Upper lobe of left lung (tissue), 6 donors: ENCODE data around the gene MED27. TPM values are rescaled to one million over a fixed set of nuclear protein-coding genes. Genes with fewer than 3 reads are reported as not detected.

ENCODE experiments used
- ATAC-seq, 2 donors: fragments of 200-7000 bp; cut with Tn5 transposase; one replicate each; pipeline ENCODE4 v1.9.1; 2022; ENCODE audit warnings: mild to moderate bottlenecking in 2 of 2, moderate library complexity in 2 of 2; ENCODE audit not compliant: low FRiP score in 2 of 2
- DNase-seq, 2 donors: peaks; one replicate each; pipeline ENCODE4 v3.0.0-alpha.2; 2019 to 2020
- H3K27ac ChIP-seq, 4 donors: fragments of 200-600 bp; sonication (generic); one replicate each; pipeline ENCODE4 v1.5.1; 2016 to 2019
- H3K27me3 ChIP-seq, 4 donors: fragments of 200-600 bp; sonication (generic); one replicate each; pipeline ENCODE4 v1.5.1; 2017 to 2019
- H3K36me3 ChIP-seq, 4 donors: fragments of 200-600 bp; sonication (generic); one replicate each; pipeline ENCODE4 v1.5.1; 2016 to 2019
- H3K4me1 ChIP-seq, 4 donors: fragments of 200-600 bp; sonication (generic); one replicate each; pipeline ENCODE4 v1.5.1; 2018 to 2019
- H3K4me3 ChIP-seq, 4 donors: fragments of 200-600 bp; sonication (generic); one replicate each; pipeline ENCODE4 v1.5.1; 2017 to 2019; ENCODE audit warnings: mild to moderate bottlenecking in 2 of 4, moderate library complexity in 1 of 4
- H3K9me3 ChIP-seq, 4 donors: fragments of 200-600 bp; sonication (generic); one replicate each; pipeline ENCODE4 v1.5.1; 2018 to 2019
- CTCF ChIP-seq, 6 experiments: fragments of 450-650 bp in 4 of 6; fragments of 200-600 bp in 2 of 6; sonication (generic) in 2 of 6; IDR thresholded peaks; one replicate each; pipeline ENCODE4 v1.5.1; 2016 to 2019; ENCODE audit warnings: antibody characterized with exemption in 6 of 6
- EP300 ChIP-seq, 4 donors: sonication (generic); formaldehyde crosslinking; IDR thresholded peaks; one replicate each; pipeline ENCODE4 v1.5.1; 2017; ENCODE audit warnings: antibody characterized with exemption in 4 of 4, control low read depth in 2 of 4
- POLR2A ChIP-seq, 4 donors: fragments of 450-650 bp; IDR thresholded peaks; one replicate each; pipeline ENCODE4 v1.5.1; 2016 to 2017; ENCODE audit warnings: antibody characterized with exemption in 4 of 4, mild to moderate bottlenecking in 2 of 4
- POLR2AphosphoS5 ChIP-seq, 2 donors: sonication (generic); formaldehyde crosslinking; IDR thresholded peaks; one replicate each; pipeline ENCODE4 v1.5.1; 2017; ENCODE audit warnings: antibody characterized with exemption in 2 of 2
- WGBS, 2 donors: methylation state at CpG; one replicate each; pipeline ENCODE4 v1.1.5; 2017 to 2018; 5-methylcytosine and 5-hydroxymethylcytosine counted together
- total RNA-seq, 6 donors: library from RNA; depleted of rRNA in 4 of 6; stranded (reverse); fragments of >200 nt in 4 of 6; gene quantifications; one replicate each; pipeline versions ENCODE4 v1.1.0 to v1.2.1, GENCODE V29; 2016 to 2021
- donor health status: DM: no; HTN: no; CAD: no; lungs with moderate emphysema.
- donor health status: DM: no; HTN: yes; CAD: no; lungs with severe emphysema.

The MED27 gene
- total RNA-seq, 6 donors from 2014 or later = 4.9 to 24.2 (median 17.1) TPM

GRCh38 chr9:132078699-132079356 lies 839 bp downstream of the MED27 start:
- peak overlapping the region; percentile 63 to 93 (median 84) for H3K4me3 ChIP-seq
- peak overlapping the region; percentile 60 to 85 (median 76) for H3K27ac ChIP-seq
- DNase-seq (peak; percentile 13 to 26), ATAC-seq (peak; percentile 4 to 57)
- H3K36me3 ChIP-seq = peaks cover 0 to 22% (median 4%) of the 10 kb centered on the region in 4 donors
- H3K27me3 ChIP-seq = no peaks in the 10 kb centered on the region
- WGBS, 2 donors = 3 to 4% methylated on average over 12 of the region's 12 CpGs
- no peaks in the 10 kb centered on the region for H3K9me3 ChIP-seq
- H3K4me1 ChIP-seq = peaks cover 12 to 29% (median 16%) of the 10 kb centered on the region in 4 donors
- no peak for TF ChIP-seq POLR2A (IDR thresholded peaks at IDR 0.05)
- no peak for TF ChIP-seq POLR2AphosphoS5 (IDR thresholded peaks at IDR 0.05)
- no peak for TF ChIP-seq CTCF (IDR thresholded peaks at IDR 0.05)
- no peak for TF ChIP-seq EP300 (IDR thresholded peaks at IDR 0.05)

- Histone ChIP-seq H3K4me3 (peak overlapping the region in 3 of 4 donors; percentile 63 to 93 (median 83)), H3K27me3 (no peaks in the 10 kb centered on the region), H3K4me1 (peaks cover 12 to 29% (median 16%) of the 10 kb centered on the region in 4 donors), H3K36me3 (peaks cover 0 to 24% (median 4%) of the 10 kb centered on the region in 4 donors), H3K9me3 (no peaks in the 10 kb centered on the region), H3K27ac (no peak overlapping the region)
- 49 to 62% methylated on average over 10 of the region's 10 CpGs for WGBS, 2 donors
- ATAC-seq (no peak), DNase-seq (peak in 1 of 2 donors; percentile 24)
- no peak for TF ChIP-seq POLR2AphosphoS5 (IDR thresholded peaks at IDR 0.05)
- no peak for TF ChIP-seq CTCF (IDR thresholded peaks at IDR 0.05)
- no peak for TF ChIP-seq EP300 (IDR thresholded peaks at IDR 0.05)
- no peak for TF ChIP-seq POLR2A (IDR thresholded peaks at IDR 0.05)
Observed at GRCh38 chr9:132077881-132078698, 1.6 kb downstream of the MED27 start.

GRCh38 chr9:132075853-132076252 lies 3.8 kb downstream of the MED27 start:
- ATAC-seq = no peak
- Histone ChIP-seq H3K4me3 (no peak overlapping the region), H3K4me1 (peaks cover 12 to 29% (median 16%) of the 10 kb centered on the region in 4 donors), H3K27me3 (no peaks in the 10 kb centered on the region), H3K36me3 (peaks cover 0 to 33% (median 5%) of the 10 kb centered on the region in 4 donors), H3K27ac (no peak overlapping the region), H3K9me3 (no peaks in the 10 kb centered on the region)
- WGBS, 2 donors = 79 to 89% methylated on average over 2 of the region's 2 CpGs
- no peak for TF ChIP-seq POLR2AphosphoS5 (IDR thresholded peaks at IDR 0.05)
- DNase-seq = no peak

- Histone ChIP-seq H3K36me3 (peaks cover 0 to 35% (median 5%) of the 10 kb centered on the region in 4 donors), H3K27me3 (no peaks in the 10 kb centered on the region), H3K9me3 (no peaks in the 10 kb centered on the region), H3K4me3 (no peak overlapping the region), H3K27ac (no peak overlapping the region), H3K4me1 (peaks cover 12 to 28% (median 16%) of the 10 kb centered on the region in 4 donors)
- WGBS, 2 donors = 88 to 91% methylated on average over 2 of the region's 2 CpGs
- ATAC-seq (no peak), DNase-seq (no peak)
- TF ChIP-seq EP300 (IDR thresholded peaks at IDR 0.05) (no peak), POLR2A (IDR thresholded peaks at IDR 0.05) (no peak), POLR2AphosphoS5 (IDR thresholded peaks at IDR 0.05) (no peak), CTCF (IDR thresholded peaks at IDR 0.05) (no peak)
Observed at GRCh38 chr9:132074736-132075135, 4.9 kb downstream of the MED27 start.

GRCh38 chr9:132071847-132072507 lies 7.7 kb downstream of the MED27 start:
- TF ChIP-seq POLR2A (IDR thresholded peaks at IDR 0.05) (no peak), CTCF (IDR thresholded peaks at IDR 0.05) (no peak), POLR2AphosphoS5 (IDR thresholded peaks at IDR 0.05) (no peak), EP300 (IDR thresholded peaks at IDR 0.05) (no peak)
- H3K36me3 ChIP-seq = peaks cover 5 to 53% (median 13%) of the 10 kb centered on the region in 4 donors
- no peaks in the 10 kb centered on the region for H3K9me3 ChIP-seq
- 97% methylated on average over 16 of the region's 16 CpGs for WGBS, 2 donors
- no peak overlapping the region for H3K27ac ChIP-seq
- DNase-seq = no peak
- no peaks in the 10 kb centered on the region for H3K27me3 ChIP-seq
- no peak overlapping the region for H3K4me3 ChIP-seq
- no peak for ATAC-seq
- H3K4me1 ChIP-seq = peaks cover 0 to 14% (median 0%) of the 10 kb centered on the region in 4 donors
